Natural killer cell (primary cell): Measurements from ENCODE around the gene PSMA7. TPM values are rescaled to one million over a fixed set of nuclear protein-coding genes. Genes with fewer than 3 reads are reported as not detected.

Source experiments
- ATAC-seq, 3 donors: fragments of 150-1000 bp in 2 of 3; fragments of 200-7000 bp in 1 of 3; cut with Tn5 transposase; 1 replicate in 1 of 3; 2 replicates in 2 of 3; pipeline ENCODE4 v1.10.0; 2021; ENCODE audit warnings: mild to moderate bottlenecking in 2 of 3, moderate library complexity in 2 of 3
- DNase-seq, 2 donors: peaks; one replicate each; pipeline versions ENCODE4 v3.0.0 to v3.0.0-alpha.2; 2013 to 2021; ENCODE audit warnings: mixed read lengths in 1 of 2
- H3K27ac ChIP-seq: one replicate; pipeline ENCODE4 v1.5.1; 2013; ENCODE audit warnings: mild to moderate bottlenecking, low read length
- H3K27me3 ChIP-seq: one replicate; pipeline ENCODE4 v1.6.1; 2013; ENCODE audit warnings: low read length; ENCODE audit not compliant: control insufficient read depth, insufficient read depth
- H3K36me3 ChIP-seq: one replicate; pipeline ENCODE4 v1.6.1; 2013; ENCODE audit warnings: low read length; ENCODE audit not compliant: control insufficient read depth, insufficient read depth
- H3K4me1 ChIP-seq: one replicate; pipeline ENCODE4 v1.6.1; 2013; ENCODE audit warnings: low read length; ENCODE audit not compliant: control insufficient read depth, insufficient read depth
- H3K4me3 ChIP-seq: one replicate; pipeline ENCODE4 v1.5.1; 2013; ENCODE audit warnings: low read length
- H3K9me3 ChIP-seq: one replicate; pipeline ENCODE4 v1.6.1; 2013; ENCODE audit warnings: low read length; ENCODE audit not compliant: control insufficient read depth, insufficient read depth
- H3K27ac Mint-ChIP-seq, 2 donors: one replicate each; pipeline ENCODE4 v1.8.0; 2022; ENCODE audit warnings: mild to moderate bottlenecking in 2 of 2, mixed read lengths in 2 of 2, moderate library complexity in 1 of 2
- H3K27me3 Mint-ChIP-seq, 2 donors: one replicate each; pipeline ENCODE4 v1.8.0; 2022; ENCODE audit warnings: low read depth in 2 of 2, mixed read lengths in 2 of 2
- H3K36me3 Mint-ChIP-seq: one replicate; pipeline ENCODE4 v1.8.0; 2022; ENCODE audit warnings: mixed read lengths
- H3K4me1 Mint-ChIP-seq, 2 donors: one replicate each; pipeline ENCODE4 v1.8.0; 2022; ENCODE audit warnings: mixed read lengths in 2 of 2
- H3K4me3 Mint-ChIP-seq: one replicate; pipeline ENCODE4 v1.8.0; 2022; ENCODE audit warnings: mild to moderate bottlenecking, moderate library complexity, mixed read lengths
- H3K9me3 Mint-ChIP-seq, 2 donors: one replicate each; pipeline ENCODE4 v1.8.0; 2022; ENCODE audit warnings: mixed read lengths in 2 of 2
- WGBS: methylation state at CpG from one replicate; pipeline ENCODE4 v1.1.7; 2013; ENCODE audit warnings: missing lambda C conversion rate; ENCODE audit not compliant: insufficient coverage; 5-methylcytosine and 5-hydroxymethylcytosine counted together
- intact Hi-C: fragments of 100-400 bp; cut with micrococcal nuclease; formaldehyde crosslinking; loops from one replicate; pipeline ENCODE4 v1.14.2; 2022
- total RNA-seq, 4 donors: library from RNA; stranded (reverse); fragments of 120-200 nt in 1 of 4; gene quantifications; one replicate each; pipeline versions ENCODE4 v1.2.3 to v1.2.4, GENCODE V29; 2013 to 2022
- TF ChIP-seq, protein P1 (sequence below): fragments of 200-600 bp; IDR thresholded peaks from one replicate; pipeline ENCODE4 v1.8.0; 2022; ENCODE audit warnings: antibody characterized with exemption

Gene PSMA7
- total RNA-seq, 3 donors from 2014 or later (not counting 1 experiment from before 2014, with no cell fraction given) = 154 to 177 (median 168) TPM

DNA sequence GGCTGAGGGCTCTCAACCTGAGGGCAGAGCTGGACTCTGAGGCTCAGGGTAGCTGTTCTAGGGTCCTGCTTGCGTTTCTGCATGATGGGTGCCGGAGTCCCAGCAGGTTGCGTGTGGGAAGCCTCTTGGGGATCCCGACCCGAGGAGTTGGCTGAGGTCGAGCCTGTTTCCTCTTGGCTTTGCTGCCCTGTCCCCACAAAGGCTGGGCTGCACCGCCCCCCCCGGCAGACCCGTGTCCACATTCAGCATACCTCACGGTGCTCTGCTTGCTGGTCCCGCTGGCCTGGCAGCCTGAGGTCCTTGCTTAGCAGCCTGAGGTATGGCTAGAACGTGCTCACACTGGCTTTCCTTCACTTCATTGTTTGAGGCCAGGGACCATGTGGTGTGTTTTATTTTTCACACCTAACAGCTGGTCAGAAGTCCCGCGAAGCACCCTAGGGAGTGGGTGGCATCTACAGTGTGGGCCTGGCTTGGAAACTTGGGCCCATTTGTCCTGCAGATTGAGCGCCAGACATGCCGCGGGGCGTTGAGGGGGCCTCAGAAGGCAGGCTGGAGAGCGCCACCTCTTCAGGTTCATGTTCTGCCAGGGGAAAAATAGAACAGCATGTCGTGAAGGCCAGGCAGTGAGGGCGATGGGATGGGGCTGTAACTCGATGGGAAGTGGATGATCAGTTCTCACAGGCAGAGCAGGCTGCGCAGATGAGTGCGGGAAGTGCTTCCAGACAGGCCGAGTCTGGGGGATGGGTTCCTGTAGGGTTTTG is 11.5 kb downstream of the PSMA7 start:
- TF ChIP-seq, protein P1, sequence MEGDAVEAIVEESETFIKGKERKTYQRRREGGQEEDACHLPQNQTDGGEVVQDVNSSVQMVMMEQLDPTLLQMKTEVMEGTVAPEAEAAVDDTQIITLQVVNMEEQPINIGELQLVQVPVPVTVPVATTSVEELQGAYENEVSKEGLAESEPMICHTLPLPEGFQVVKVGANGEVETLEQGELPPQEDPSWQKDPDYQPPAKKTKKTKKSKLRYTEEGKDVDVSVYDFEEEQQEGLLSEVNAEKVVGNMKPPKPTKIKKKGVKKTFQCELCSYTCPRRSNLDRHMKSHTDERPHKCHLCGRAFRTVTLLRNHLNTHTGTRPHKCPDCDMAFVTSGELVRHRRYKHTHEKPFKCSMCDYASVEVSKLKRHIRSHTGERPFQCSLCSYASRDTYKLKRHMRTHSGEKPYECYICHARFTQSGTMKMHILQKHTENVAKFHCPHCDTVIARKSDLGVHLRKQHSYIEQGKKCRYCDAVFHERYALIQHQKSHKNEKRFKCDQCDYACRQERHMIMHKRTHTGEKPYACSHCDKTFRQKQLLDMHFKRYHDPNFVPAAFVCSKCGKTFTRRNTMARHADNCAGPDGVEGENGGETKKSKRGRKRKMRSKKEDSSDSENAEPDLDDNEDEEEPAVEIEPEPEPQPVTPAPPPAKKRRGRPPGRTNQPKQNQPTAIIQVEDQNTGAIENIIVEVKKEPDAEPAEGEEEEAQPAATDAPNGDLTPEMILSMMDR = no peak
- WGBS = 96% methylated on average over 25 of the region's 25 CpGs
- H3K9me3 ChIP-seq = no peaks in the 10 kb centered on the region
- ATAC-seq = no peak
- no peaks in the 10 kb centered on the region for H3K27me3 ChIP-seq
- H3K36me3 Mint-ChIP-seq = peaks cover 22% of the 10 kb centered on the region
- no peaks in the 10 kb centered on the region for H3K9me3 Mint-ChIP-seq
- H3K4me1 Mint-ChIP-seq = peaks cover 31 to 32% of the 10 kb centered on the region in 2 donors
- H3K27ac ChIP-seq = no peak overlapping the region
- H3K27me3 Mint-ChIP-seq = no peaks in the 10 kb centered on the region
- peak overlapping the region; percentile 74 to 84 for H3K27ac Mint-ChIP-seq
- peaks cover 11% of the 10 kb centered on the region for H3K4me1 ChIP-seq
- intact Hi-C loops = no loop called here
- peaks cover 85% of the 10 kb centered on the region for H3K36me3 ChIP-seq
- DNase-seq = no peak
- H3K4me3 Mint-ChIP-seq = peak overlapping the region; percentile 63
- no peak overlapping the region for H3K4me3 ChIP-seq

- intact Hi-C loops = no loop called here
- no peak for DNase-seq
- peaks cover 22 to 25% of the 10 kb centered on the region in 2 donors for H3K4me1 Mint-ChIP-seq
These were observed 13.3 kb downstream of the PSMA7 start for GRCh38 chr20:62129731-62130531.

DNA sequence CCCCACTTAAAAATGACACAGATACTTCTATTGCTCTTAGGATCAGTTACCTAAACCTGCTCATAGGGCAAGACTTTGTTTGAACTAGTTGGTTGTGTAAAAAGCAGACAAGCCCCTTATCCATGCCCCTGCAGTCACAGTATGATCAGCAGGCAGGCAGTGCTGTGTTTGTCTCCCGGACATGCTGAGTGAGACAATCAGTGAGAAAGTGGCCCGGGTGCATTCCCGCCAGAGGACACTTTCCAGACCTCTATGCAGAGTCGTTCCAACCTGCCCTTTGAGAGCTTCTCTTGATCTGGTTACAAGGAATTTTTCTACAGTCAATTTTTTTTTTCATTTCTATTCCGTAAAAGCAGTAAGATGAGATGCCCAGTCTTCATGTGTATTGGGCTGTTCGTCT is 14.7 kb downstream of the PSMA7 start:
- Mint-ChIP-seq H3K27ac (no peak overlapping the region), H3K4me1 (peaks cover 32 to 37% of the 10 kb centered on the region in 2 donors), H3K4me3 (no peak overlapping the region), H3K27me3 (no peaks in the 10 kb centered on the region), H3K9me3 (no peaks in the 10 kb centered on the region), H3K36me3 (peaks cover 22% of the 10 kb centered on the region)
- H3K27ac ChIP-seq = no peak overlapping the region
- H3K27me3 ChIP-seq = no peaks in the 10 kb centered on the region
- ATAC-seq (no peak), DNase-seq (no peak)
- intact Hi-C loops = no loop called here
- H3K4me3 ChIP-seq = no peak overlapping the region
- H3K9me3 ChIP-seq = no peaks in the 10 kb centered on the region
- TF ChIP-seq, protein P1 = no peak
- whole genome bisulfite sequencing = 90% methylated on average over 6 of the region's 6 CpGs
- peaks cover 69% of the 10 kb centered on the region for H3K36me3 ChIP-seq
- H3K4me1 ChIP-seq = peaks cover 18% of the 10 kb centered on the region

More at GRCh38 chr20:62129731-62130531, 13.3 kb downstream of the PSMA7 start:
- TF ChIP-seq, protein P1 = no peak
- Mint-ChIP-seq H3K27me3 (no peaks in the 10 kb centered on the region), H3K4me3 (no peak overlapping the region), H3K36me3 (peaks cover 22% of the 10 kb centered on the region), H3K9me3 (no peaks in the 10 kb centered on the region), H3K27ac (no peak overlapping the region)
- H3K4me1 ChIP-seq = peaks cover 11% of the 10 kb centered on the region
- ATAC-seq = no peak
- H3K36me3 ChIP-seq = peaks cover 79% of the 10 kb centered on the region
- H3K9me3 ChIP-seq = no peaks in the 10 kb centered on the region
- no peak overlapping the region for H3K27ac ChIP-seq
- 73% methylated on average over 20 of the region's 20 CpGs for WGBS
- H3K27me3 ChIP-seq = no peaks in the 10 kb centered on the region
- no peak overlapping the region for H3K4me3 ChIP-seq
